HL-60/S4 (cell line): ENCODE results near the gene CASKIN2.

Experiments used
- in situ Hi-C: fragments of 300-500 bp; cut with MboI; formaldehyde crosslinking; loops from 2 replicates; pipeline ENCODE4 v1.14.3; 2022; ENCODE audit warnings: low sequenced_read_pairs

The CASKIN2 gene

DNA sequence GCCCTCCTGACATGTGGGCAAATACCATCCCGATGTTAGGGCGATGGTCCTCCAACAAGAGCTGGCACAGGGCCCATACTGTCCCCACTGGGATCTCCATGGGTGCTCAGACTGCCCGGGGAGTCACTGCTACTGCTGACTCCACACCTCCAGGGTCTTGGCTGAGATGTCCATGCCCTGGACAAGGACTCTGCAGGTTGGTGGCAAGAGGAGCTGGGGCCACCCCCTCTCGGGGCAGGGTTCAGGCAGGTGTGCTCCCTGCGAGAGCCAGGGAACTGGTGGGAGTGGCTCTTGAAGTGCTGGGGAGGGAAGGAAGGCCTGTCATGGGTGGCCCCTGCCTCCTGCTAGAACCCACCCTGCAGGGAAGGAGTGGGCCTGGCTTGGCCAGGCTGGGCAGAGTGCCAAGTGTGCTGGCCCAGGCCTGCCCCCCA is 6.4 kb downstream of the CASKIN2 start:
- in situ Hi-C loops, result no loop called here

DNA sequence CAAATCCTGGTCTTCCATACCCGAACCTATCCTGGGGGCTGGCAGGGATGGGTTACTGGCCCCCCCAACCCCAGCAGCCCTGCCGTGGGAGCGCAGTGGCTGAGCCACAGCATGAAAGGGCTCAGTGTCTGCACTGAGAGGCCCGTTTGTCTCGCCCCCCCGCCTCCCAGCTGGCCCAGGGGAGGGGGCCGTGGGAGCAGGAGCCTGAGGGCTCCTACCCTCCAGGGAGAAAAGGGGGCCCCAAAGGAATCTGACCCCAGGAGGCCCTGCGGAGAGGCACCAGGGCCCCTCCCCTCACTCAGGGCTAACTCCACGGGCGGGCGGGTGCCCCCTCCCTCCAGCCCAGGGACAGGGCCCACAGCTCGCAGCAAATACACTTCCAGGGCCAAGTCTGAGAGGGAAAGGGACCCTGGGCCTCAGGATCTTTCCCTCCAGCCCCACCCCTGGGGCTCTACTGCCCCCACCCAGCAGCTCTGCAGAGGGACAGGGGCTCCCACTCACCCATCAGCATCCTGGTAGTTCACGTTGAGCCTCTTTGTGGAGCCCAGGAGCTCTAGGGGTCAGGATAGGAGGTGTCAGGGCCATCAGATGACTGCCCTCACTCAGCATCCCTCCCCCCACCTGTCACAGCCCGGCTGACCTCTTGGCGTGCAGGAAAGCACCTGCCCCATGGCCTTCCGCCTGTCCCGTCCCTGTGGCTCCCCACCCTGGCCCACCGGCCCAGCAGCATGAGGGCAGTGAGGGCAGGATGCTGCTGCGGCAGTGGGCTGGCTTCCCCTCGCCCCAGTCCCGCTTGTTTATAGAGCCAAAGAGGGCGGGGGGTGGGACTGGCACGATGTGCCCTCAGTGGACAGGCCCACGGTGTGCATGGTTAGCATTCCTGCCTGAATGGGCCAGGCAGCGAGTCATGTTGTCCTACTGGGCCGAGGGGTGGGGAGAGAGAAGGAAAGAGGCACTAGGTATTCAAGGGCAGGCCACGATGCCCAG is 7.3 kb downstream of the CASKIN2 start:
- in situ Hi-C loops, result no loop called here

DNA sequence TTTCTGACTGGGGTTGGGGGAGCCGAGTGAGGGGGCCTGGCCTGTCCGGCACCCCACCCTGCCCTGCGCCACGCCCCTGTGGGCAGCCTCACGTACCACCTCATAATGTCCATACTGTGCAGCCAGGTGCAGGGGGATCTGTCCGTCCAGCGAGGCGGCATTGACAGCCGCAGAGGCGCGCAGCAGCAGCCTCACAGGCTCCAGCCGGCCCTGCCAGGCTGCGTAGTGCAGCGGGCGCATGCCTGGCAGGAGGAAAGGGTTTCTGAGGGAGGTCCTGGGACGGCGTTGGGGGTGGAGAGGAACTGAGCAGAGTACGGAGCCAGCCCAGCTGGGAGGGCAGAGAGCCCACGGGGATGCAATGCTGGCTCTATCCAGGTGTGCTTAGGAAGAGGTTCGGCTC is 8.4 kb downstream of the CASKIN2 start:
- in situ Hi-C loops, result no loop called here

- in situ Hi-C loops, result no loop called here
Observed at GRCh38 chr17:75506134-75506533, 9.2 kb downstream of the CASKIN2 start.

DNA sequence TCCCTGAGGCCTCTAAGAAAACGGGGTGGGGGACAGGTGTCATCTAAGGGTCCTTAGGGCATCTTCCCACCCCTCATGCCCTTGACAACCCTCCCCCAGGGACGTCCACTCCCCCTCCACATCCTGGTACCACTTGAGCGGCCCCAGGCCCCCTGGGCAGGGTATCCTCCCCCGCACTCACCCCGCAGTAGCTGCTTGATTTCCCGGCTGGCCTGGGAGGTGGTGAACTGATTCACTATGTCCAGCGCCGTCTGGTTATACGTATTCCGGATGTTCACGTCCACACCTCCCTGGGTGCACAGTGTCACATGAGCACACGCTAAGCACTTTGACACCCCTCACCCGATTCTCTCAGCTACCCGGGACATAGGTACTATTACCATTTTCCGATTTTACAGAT is 9.7 kb downstream of the CASKIN2 start:
- in situ Hi-C loops, result no loop called here

DNA sequence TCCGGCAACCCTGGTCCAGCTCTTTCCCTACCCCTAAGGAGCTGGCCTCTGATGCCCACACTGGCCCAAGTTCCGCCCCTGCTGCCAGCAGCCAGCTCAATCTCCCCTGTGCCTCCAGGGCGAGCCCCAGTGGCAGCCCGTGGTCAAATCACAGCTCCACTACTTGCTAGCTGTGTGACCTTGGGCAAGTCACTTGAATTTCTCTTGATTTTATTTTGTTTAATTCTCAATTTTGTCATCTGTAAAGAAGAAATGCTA is 10.3 kb downstream of the CASKIN2 start:
- in situ Hi-C loops, result no loop called here

- in situ Hi-C loops, result no loop called here
Observed at GRCh38 chr17:75504347-75505151, 10.8 kb downstream of the CASKIN2 start.

- in situ Hi-C loops, result no loop called here
Observed at GRCh38 chr17:75503976-75504346, 11.4 kb downstream of the CASKIN2 start.

- in situ Hi-C loops, result no loop called here
Observed at GRCh38 chr17:75503337-75503950, 11.9 kb downstream of the CASKIN2 start.

- in situ Hi-C loops, result no loop called here
Observed at GRCh38 chr17:75502721-75503329, 12.5 kb downstream of the CASKIN2 start.

DNA sequence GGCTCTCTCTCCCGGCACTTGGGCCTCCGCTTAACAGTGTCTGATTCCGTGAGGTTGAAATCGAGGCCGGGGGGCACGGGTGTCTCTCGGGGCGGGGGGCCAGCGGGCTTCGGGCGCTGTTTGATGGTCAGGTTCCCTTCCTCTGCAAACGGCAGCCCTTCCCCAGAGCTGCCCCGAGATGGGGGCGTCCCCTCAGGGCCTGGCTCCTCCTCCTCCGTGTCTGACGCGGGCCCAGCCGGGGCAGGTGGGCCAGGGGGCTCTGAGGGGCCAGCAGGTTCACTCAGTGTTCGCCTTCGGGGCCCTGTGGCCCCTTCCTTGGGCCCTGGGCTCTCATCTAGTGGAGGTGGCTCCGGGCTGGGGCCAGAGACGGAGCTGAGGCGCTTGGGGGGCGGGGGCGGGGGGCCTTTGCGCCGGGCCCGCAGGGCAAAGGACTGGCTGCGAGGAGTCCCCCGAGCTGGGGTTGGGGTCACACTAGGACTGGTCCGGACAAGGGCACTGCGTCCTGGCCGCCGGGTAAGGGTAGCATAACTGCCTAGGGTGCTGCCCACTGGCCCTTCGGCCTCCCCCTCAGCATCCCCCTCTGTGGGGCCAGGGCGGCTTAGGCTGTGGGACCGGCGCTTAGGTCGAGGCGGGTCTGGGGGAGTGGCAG is 13.1 kb downstream of the CASKIN2 start:
- in situ Hi-C loops, result no loop called here

GRCh38 chr17:75501378-75502071 is 13.8 kb downstream of the CASKIN2 start:
- in situ Hi-C loops, result no loop called here

DNA sequence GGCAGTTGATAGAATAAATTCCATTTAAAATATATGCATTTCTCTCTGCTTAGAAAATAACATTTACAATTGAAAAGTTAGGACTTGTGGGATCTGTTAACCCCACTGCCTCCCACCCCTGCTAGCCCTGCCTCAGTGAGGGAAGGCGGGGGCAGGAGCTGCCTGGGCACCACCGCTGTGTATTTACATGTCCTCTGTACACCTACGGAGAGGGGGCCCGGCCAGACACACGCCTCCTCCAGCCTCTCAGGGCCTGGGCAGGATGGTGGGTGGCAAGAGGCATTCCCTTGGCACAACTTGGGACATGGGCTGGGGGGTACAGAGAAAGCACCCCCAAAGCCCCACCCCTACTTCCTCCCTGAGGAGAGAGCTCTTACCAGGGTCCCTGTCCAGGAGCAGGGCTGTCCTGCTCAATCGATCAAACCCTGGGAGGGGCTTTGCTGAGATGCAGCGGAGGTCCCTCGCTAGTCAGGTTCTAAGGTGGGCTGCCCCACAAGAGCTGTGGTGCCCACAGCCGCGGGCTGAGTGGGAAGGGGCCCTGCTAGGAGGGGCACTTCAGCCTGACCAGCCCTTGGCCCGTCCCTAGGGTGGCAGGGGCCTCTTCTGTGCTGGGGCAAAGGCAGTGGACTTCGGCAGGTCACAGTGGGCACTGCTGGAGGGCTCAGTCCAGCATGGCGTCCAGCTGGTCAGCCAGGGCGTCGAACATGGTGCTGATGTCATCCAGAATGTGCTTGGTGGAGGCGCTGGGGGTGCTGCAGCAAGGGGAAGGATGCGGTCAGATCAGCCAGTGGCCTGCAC is 14.7 kb downstream of the CASKIN2 start:
- in situ Hi-C loops, result no loop called here

DNA sequence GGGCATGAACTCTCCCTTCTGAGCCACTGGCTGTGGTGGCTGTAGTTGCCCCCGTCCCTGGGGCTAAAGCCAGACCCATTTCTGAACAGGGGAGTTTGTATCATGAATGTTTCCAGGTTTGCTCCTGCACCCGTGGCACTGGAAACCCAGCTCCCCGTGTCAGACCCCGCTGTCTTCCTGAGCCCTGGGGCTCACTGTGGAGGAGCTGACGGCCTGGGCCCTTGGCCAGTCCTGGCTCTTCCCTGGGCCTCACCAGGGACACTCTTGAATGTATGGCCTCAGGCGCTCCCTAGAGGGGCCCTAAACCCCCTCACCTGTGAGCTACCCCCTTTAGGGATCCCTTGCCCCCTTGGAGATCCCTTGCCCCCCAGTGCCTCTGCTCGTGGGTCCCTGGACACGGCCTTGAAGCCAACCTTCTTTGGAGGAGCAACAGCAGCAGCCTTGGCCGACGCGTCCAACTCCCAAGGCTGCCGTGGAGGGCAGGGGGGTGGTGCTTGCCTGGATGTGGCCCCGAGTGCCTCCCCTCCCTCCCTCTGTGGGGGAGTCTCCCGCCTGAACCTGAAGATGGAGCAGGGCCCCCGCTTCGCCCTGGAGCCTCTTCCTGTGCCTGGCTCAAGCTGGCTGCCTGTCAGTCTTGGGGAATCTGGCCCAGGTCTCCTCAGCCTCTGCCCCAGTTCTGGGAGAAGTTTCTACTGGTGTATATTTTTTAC is 15.9 kb downstream of the CASKIN2 start:
- in situ Hi-C loops, result no loop called here

GRCh38 chr17:75498726-75499213 is 16.6 kb downstream of the CASKIN2 start:
- in situ Hi-C loops, result no loop called here

DNA sequence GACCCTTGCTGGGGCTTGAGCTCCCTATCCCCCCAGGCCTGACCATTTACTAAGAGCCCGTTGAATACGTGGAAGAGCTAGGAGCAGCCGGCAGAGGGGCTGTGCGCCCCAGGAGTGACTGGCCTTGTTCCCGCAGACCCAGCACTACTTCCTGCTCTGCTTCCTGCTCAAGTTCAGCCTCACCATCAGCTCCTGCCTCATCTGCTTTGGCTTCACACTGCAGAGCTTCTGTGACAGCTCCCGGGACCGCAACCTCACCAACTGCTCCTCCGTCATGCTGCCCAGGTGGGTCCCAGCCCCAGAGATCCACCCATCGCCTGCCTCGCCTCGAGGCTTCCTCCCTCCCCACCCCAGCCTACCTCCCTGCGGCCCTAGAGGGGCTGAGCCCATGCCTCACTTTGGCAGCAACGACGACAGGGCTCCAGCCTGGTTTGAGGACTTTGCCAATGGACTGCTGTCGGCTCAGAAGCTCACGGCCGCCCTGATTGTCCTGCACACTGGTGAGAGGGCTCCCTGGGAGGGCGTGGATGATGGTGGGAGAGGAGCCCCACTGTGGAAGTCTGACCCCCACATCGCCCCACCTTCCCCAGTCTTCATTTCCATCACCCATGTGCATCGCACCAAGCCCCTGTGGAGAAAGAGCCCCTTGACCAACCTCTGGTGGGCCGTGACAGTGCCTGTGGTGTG is 17.2 kb downstream of the CASKIN2 start:
- in situ Hi-C loops, result no loop called here

DNA sequence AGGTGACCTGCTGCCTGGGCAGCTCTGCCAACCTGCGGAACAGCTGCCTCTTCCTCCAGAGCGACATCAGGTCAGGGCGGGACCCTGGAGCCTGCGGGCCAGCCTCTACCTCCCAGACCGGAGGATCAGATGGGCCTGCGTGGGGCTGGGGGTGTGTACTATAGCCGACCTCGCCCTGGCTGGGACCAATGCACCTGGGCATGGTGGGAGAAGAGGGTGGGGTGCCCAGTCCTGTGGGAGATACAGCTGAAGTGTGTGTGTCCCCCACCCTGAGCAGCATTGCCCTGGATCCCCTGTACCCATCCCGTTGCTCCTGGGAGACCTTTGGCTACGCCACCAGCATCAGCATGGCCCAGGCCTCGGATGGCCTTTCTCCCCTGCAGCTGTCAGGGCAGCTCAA is 19.3 kb downstream of the CASKIN2 start:
- in situ Hi-C loops, result no loop called here

GRCh38 chr17:75494326-75494877 is 20.9 kb downstream of the CASKIN2 start:
- in situ Hi-C loops, result no loop called here
